IMR-90 (cell line): Measurements from ENCODE around the gene BTN2A1. TPM values are rescaled to one million over a fixed set of nuclear protein-coding genes. Genes with fewer than 3 reads are reported as not detected.
A peak's percentile ranks its signal among the peaks of the same experiment; 100 is the strongest.

Experiments
- ATAC-seq: fragments of 200-7000 bp; cut with Tn5 transposase; 2 replicates; pipeline ENCODE4 v1.9.1; 2020; ENCODE audit warnings: low read depth, mild to moderate bottlenecking, moderate library complexity
- BruUV-seq: library from RNA; stranded (reverse); fragments of 400-500 nt; replicated peaks from 2 replicates; lab custom pipeline; 2021; lab: Mats Ljungman, UMichigan
- CTCF ChIA-PET: fragments of 300-600 bp; formaldehyde crosslinking; extraction: SDS; loops from one replicate; lab custom pipeline; 2021; ENCODE audit warnings: antibody characterized with exemption; lab: Yijun Ruan, JAX
- POLR2A ChIA-PET: fragments of 300-600 bp; sonication (Branson Sonifier 250); formaldehyde crosslinking; loops from one replicate; lab custom pipeline; 2022; ENCODE audit warnings: antibody characterized with exemption; ENCODE audit not compliant: unreplicated experiment; lab: Charles Lee
- DNase-seq: peaks from one replicate; pipeline ENCODE4 v3.0.0; 2013
- H2AFZ ChIP-seq: replicated peaks from 2 replicates; pipeline ENCODE3; 2013; ENCODE audit warnings: low read length, mild to moderate bottlenecking; ENCODE audit not compliant: poor library complexity
- H2AK5ac ChIP-seq: 2 replicates; pipeline ENCODE4 v1.6.1; 2013; ENCODE audit warnings: low read depth, low read length, inconsistent platforms
- H2AK9ac ChIP-seq: replicated peaks from 2 replicates; pipeline ENCODE3; 2013; ENCODE audit warnings: mild to moderate bottlenecking, low read depth, low read length, moderate library complexity; ENCODE audit not compliant: poor library complexity
- H2BK120ac ChIP-seq: 2 replicates; pipeline ENCODE4 v1.6.1; 2013; ENCODE audit warnings: low read depth, low read length, inconsistent platforms
- H2BK15ac ChIP-seq: 3 replicates; pipeline ENCODE4 v1.6.1; 2013; ENCODE audit warnings: low read depth, low read length, inconsistent platforms
- H2BK20ac ChIP-seq: 2 replicates; pipeline ENCODE4 v1.6.1; 2013; ENCODE audit warnings: low read depth, mild to moderate bottlenecking, inconsistent platforms, low read length, moderate library complexity
- H2BK5ac ChIP-seq: 2 replicates; pipeline ENCODE4 v1.6.1; 2013; ENCODE audit warnings: mild to moderate bottlenecking, low read depth, low read length, inconsistent platforms; ENCODE audit not compliant: poor library complexity, severe bottlenecking
- H3K14ac ChIP-seq: replicated peaks from 2 replicates; pipeline ENCODE4 v1.6.1; 2013; ENCODE audit warnings: low read depth, low read length, inconsistent platforms
- H3K18ac ChIP-seq: 2 replicates; pipeline ENCODE4 v1.6.1; 2013; ENCODE audit warnings: low read depth, low read length, control low read depth
- H3K23ac ChIP-seq: 2 replicates; pipeline ENCODE4 v1.6.1; 2013; ENCODE audit warnings: low read depth, low read length, inconsistent platforms
- H3K27ac ChIP-seq: 2 replicates; pipeline ENCODE4 v1.5.1; 2013; ENCODE audit warnings: mild to moderate bottlenecking, control low read depth, low read length; ENCODE audit not compliant: insufficient read depth
- H3K27me3 ChIP-seq: 2 replicates; pipeline ENCODE4 v1.6.1; 2013; ENCODE audit warnings: low read length; ENCODE audit not compliant: control insufficient read depth, insufficient read depth
- H3K36me3 ChIP-seq: 2 replicates; pipeline ENCODE4 v1.6.1; 2013; ENCODE audit warnings: low read length, mixed read lengths; ENCODE audit not compliant: control insufficient read depth, insufficient read depth
- H3K4ac ChIP-seq: 2 replicates; pipeline ENCODE4 v1.6.1; 2013; ENCODE audit warnings: low read depth, low read length, inconsistent platforms
- H3K4me1 ChIP-seq: 2 replicates; pipeline ENCODE4 v1.6.1; 2013; ENCODE audit warnings: low read length, mixed read lengths; ENCODE audit not compliant: control insufficient read depth, insufficient read depth
- H3K4me2 ChIP-seq: 2 replicates; pipeline ENCODE4 v1.6.1; 2013; ENCODE audit warnings: low read depth, mild to moderate bottlenecking, control low read depth, low read length, moderate library complexity
- H3K4me3 ChIP-seq: 2 replicates; pipeline ENCODE4 v1.5.1; 2013; ENCODE audit warnings: low read depth, mild to moderate bottlenecking, control low read depth, low read length, moderate library complexity; ENCODE audit not compliant: insufficient read depth
- H3K56ac ChIP-seq: 2 replicates; pipeline ENCODE4 v1.6.1; 2013; ENCODE audit warnings: low read length, inconsistent platforms; ENCODE audit not compliant: insufficient read depth; ENCODE audit errors: extremely low read depth
- H3K79me1 ChIP-seq, 2 experiments: 2 replicates each; pipeline ENCODE4 v1.6.1; 2013; ENCODE audit warnings: low read length in 2 of 2, inconsistent platforms in 1 of 2, low read depth in 1 of 2
- H3K9ac ChIP-seq: 2 replicates; pipeline ENCODE4 v1.6.1; 2013; ENCODE audit warnings: low read depth, low read length, control low read depth
- H3K9me1 ChIP-seq: 2 replicates; pipeline ENCODE4 v1.6.1; 2013; ENCODE audit warnings: low read length, inconsistent platforms; ENCODE audit not compliant: insufficient read depth
- H3K9me3 ChIP-seq: 2 replicates; pipeline ENCODE4 v1.6.1; 2013; ENCODE audit warnings: low read length; ENCODE audit not compliant: control insufficient read depth, insufficient read depth
- H4K20me1 ChIP-seq: 2 replicates; pipeline ENCODE4 v1.6.1; 2013; ENCODE audit warnings: low read length, inconsistent platforms; ENCODE audit not compliant: insufficient read depth
- H4K5ac ChIP-seq: 2 replicates; pipeline ENCODE4 v1.6.1; 2013; ENCODE audit warnings: mild to moderate bottlenecking, low read depth, low read length, control low read depth
- H4K8ac ChIP-seq, 2 experiments: 2 replicates each; pipeline ENCODE4 v1.6.1; 2013; ENCODE audit warnings: low read depth in 2 of 2, low read length in 2 of 2, control low read depth in 1 of 2, inconsistent platforms in 1 of 2
- H4K91ac ChIP-seq: 2 replicates; pipeline ENCODE4 v1.6.1; 2013; ENCODE audit warnings: low read depth, low read length, inconsistent platforms; ENCODE audit not compliant: insufficient read depth
- CHD1 ChIP-seq: IDR thresholded peaks from 2 replicates; pipeline ENCODE4 v1.6.1; 2012; ENCODE audit warnings: low read depth, low read length, improper control_type of control experiment
- MAFK ChIP-seq: IDR thresholded peaks from 2 replicates; pipeline ENCODE4 v1.6.1; 2012; ENCODE audit warnings: low read depth, low read length, improper control_type of control experiment
- POLR2A ChIP-seq: IDR thresholded peaks from 2 replicates; pipeline ENCODE4 v1.6.1; 2012; ENCODE audit warnings: mild to moderate bottlenecking, low read depth, low read length
- RCOR1 ChIP-seq: IDR thresholded peaks from 2 replicates; pipeline ENCODE4 v1.6.1; 2012; ENCODE audit warnings: mild to moderate bottlenecking, low read length, improper control_type of control experiment; ENCODE audit not compliant: insufficient replicate concordance
- RFX5 ChIP-seq: IDR thresholded peaks from 2 replicates; pipeline ENCODE4 v1.8.0; 2012; ENCODE audit warnings: low read depth, mild to moderate bottlenecking, low read length, moderate library complexity
- SMC3 ChIP-seq: fragments of 150-350 bp; IDR thresholded peaks from 2 replicates; pipeline ENCODE4 v1.6.1; 2016; ENCODE audit warnings: low read depth, mild to moderate bottlenecking, antibody characterized with exemption, low read length, moderate library complexity
- WGBS, 2 experiments: methylation state at CpG; one replicate each; pipeline versions ENCODE4 v1.1.5 to v1.1.7; 2013; ENCODE audit warnings: missing lambda C conversion rate in 2 of 2; ENCODE audit not compliant: insufficient read length in 1 of 2; ENCODE audit errors: extremely low coverage in 2 of 2; 5-methylcytosine and 5-hydroxymethylcytosine counted together
- dilution Hi-C: fragments of 300-500 bp; cut with HindIII; formaldehyde crosslinking; loops from one replicate; pipeline ENCODE4 v1.14.3; 2018; ENCODE audit warnings: low sequenced_read_pairs; ENCODE audit not compliant: unreplicated experiment
- in situ Hi-C: fragments of 300-500 bp; cut with MboI; formaldehyde crosslinking; loops from 3 replicates; pipeline ENCODE4 v1.14.3; 2019; ENCODE audit warnings: low sequenced_read_pairs, inconsistent platforms, mixed read lengths
- intact Hi-C: fragments of 100-400 bp; cut with micrococcal nuclease; formaldehyde crosslinking; loops from 2 replicates; pipeline ENCODE4 v1.10.0; 2022
- polyA plus RNA-seq, 3 experiments: library from polyadenylated mRNA; depleted of rRNA; stranded (reverse); fragments of >200 nt; gene quantifications; 2 replicates each; pipeline ENCODE4 v1.2.3, GENCODE V29; 2012; ENCODE audit warnings: low replicate concordance in 1 of 3
- total RNA-seq: library from RNA; depleted of rRNA; stranded (reverse); fragments of >200 nt; gene quantifications from 2 replicates; pipeline ENCODE4 v1.2.3, GENCODE V29; 2012
- TF ChIP-seq, protein P1 (sequence below): fragments of 150-350 bp; IDR thresholded peaks from 2 replicates; pipeline ENCODE4 v1.6.1; 2016; ENCODE audit warnings: low read depth, mild to moderate bottlenecking, low read length, moderate library complexity, borderline replicate concordance
- TF ChIP-seq, protein P2 (sequence below): conservative IDR thresholded peaks from 2 replicates; pipeline ENCODE4 v1.5.1; 2012; ENCODE audit warnings: mild to moderate bottlenecking, low read depth, low read length, improper control_type of control experiment
- TF ChIP-seq, protein P3 (sequence below): fragments of 150-350 bp; IDR thresholded peaks from 2 replicates; pipeline ENCODE4 v1.6.1; 2017; ENCODE audit warnings: mild to moderate bottlenecking, antibody characterized with exemption, low read length, low read depth

BTN2A1 gene
- total and polyA plus RNA-seq, 2 of the 4 experiments (the other 2 are of a cell fraction), result 13.6 to 40.2 TPM

DNA sequence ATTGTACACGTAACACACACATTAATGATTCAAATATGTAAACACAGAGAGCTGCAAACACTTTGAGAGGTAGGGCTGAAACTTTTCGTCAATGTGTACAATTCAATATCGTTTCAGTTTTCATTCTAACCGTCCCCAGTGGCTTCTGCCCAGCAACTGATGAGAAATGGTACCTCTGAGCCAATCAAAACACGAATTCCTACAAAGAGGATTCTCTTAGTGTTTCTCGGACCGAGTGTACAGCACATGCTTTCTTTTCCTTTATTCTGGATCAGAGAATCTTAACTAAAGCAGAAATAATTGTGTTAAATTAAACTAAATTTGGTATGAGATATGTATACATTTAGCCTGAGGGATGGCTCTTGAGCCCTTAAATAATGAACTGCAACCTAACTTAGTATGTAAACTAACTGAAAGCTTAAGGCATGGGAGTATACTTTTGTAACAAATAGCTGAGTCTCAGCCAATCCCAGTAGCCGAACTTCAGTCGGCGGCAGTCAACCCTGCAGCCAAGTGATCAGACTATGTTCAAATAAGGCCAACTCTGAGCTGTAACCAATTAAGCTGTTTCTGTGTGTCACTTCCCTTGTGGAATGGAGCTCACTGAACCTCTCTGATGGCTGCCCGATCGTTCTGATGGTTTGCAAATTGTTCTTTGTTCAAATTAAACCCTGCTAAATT is 16.1 kb downstream of the BTN2A1 start (continued):
- TF ChIP-seq SMC3 (no peak), CHD1 (no peak)

DNA sequence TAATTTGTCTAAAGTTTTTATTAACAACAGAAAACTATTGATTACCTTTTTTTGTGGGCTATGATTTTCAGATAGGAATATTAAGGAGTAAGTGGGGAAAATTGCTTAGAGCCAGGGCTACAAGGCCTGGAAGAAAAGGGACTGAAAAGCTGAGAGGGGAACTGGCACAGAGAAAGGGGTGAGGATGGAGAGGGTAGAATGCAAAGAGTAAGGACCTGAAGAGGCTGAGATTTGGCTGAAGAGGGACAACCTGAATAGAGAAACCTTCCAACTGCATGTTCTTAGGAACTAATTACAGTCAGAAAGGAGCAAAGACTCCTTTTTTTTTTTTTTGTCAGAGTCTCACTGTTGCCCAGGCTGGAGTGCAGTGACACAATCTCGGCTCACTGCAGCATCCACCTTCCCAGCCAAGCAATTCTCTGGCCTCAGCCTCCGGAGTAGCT is 16.7 kb downstream of the BTN2A1 start:
- DNase-seq (no peak), ATAC-seq (no peak)
- Histone ChIP-seq H2BK5ac (peak overlapping the region; percentile 97), H3K4me1 (peaks cover 25% of the 10 kb centered on the region), H2BK15ac (peak overlapping the region; percentile 95), H3K36me3 (no peaks in the 10 kb centered on the region), H3K4me3 (peak overlapping the region; percentile 53), H2AK5ac (peak overlapping the region; percentile 98), H3K4me2 (peak overlapping the region; percentile 97), H3K14ac (peak overlapping the region; percentile 99), H3K27me3 (no peaks in the 10 kb centered on the region), H3K27ac (peak overlapping the region; percentile 98), H3K9me1 (peaks cover 13% of the 10 kb centered on the region), H2AFZ (peak overlapping the region; percentile 45), H3K79me1 (peaks cover 4 to 25% of the 10 kb centered on the region in 2 experiments), H2BK20ac (peak overlapping the region; percentile 89), H4K20me1 (no peaks in the 10 kb centered on the region), H3K18ac (peak overlapping the region; percentile 95), H3K9ac (peak overlapping the region; percentile 99), H4K5ac (peak overlapping the region; percentile 100), H2BK120ac (peak overlapping the region; percentile 97), H4K91ac (peak overlapping the region; percentile 99), H3K9me3 (no peaks in the 10 kb centered on the region; the same call in 1 of the 2 replicates), H3K56ac (peak overlapping the region; percentile 99), H4K8ac (peak overlapping the region; percentile 96 to 99), H2AK9ac (peak overlapping the region; percentile 97), H3K4ac (peak overlapping the region; percentile 99), H3K23ac (peak overlapping the region; percentile 98)
- TF ChIP-seq POLR2A (no peak), RCOR1 (no peak), MAFK (no peak), RFX5 (no peak)
- TF ChIP-seq, protein P1, sequence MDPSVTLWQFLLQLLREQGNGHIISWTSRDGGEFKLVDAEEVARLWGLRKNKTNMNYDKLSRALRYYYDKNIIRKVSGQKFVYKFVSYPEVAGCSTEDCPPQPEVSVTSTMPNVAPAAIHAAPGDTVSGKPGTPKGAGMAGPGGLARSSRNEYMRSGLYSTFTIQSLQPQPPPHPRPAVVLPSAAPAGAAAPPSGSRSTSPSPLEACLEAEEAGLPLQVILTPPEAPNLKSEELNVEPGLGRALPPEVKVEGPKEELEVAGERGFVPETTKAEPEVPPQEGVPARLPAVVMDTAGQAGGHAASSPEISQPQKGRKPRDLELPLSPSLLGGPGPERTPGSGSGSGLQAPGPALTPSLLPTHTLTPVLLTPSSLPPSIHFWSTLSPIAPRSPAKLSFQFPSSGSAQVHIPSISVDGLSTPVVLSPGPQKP, result no peak
- TF ChIP-seq, protein P2, sequence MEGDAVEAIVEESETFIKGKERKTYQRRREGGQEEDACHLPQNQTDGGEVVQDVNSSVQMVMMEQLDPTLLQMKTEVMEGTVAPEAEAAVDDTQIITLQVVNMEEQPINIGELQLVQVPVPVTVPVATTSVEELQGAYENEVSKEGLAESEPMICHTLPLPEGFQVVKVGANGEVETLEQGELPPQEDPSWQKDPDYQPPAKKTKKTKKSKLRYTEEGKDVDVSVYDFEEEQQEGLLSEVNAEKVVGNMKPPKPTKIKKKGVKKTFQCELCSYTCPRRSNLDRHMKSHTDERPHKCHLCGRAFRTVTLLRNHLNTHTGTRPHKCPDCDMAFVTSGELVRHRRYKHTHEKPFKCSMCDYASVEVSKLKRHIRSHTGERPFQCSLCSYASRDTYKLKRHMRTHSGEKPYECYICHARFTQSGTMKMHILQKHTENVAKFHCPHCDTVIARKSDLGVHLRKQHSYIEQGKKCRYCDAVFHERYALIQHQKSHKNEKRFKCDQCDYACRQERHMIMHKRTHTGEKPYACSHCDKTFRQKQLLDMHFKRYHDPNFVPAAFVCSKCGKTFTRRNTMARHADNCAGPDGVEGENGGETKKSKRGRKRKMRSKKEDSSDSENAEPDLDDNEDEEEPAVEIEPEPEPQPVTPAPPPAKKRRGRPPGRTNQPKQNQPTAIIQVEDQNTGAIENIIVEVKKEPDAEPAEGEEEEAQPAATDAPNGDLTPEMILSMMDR, result no peak
- TF ChIP-seq, protein P3, sequence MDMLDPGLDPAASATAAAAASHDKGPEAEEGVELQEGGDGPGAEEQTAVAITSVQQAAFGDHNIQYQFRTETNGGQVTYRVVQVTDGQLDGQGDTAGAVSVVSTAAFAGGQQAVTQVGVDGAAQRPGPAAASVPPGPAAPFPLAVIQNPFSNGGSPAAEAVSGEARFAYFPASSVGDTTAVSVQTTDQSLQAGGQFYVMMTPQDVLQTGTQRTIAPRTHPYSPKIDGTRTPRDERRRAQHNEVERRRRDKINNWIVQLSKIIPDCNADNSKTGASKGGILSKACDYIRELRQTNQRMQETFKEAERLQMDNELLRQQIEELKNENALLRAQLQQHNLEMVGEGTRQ, result no peak
- POLR2A ChIA-PET, result interaction anchor here (0.6 to 0.9 kb wide), 3 partner anchors 47 to 128 kb away, joined by 3 to 5 read pairs (median 5); no protein-coding TSS in a partner anchor
- CTCF ChIA-PET, result interaction anchor here (0.6 kb wide), 2 partner anchors 112 to 152 kb away, joined by 3 to 12 read pairs; no protein-coding TSS in a partner anchor
- intact Hi-C loops, result loop anchor here (5.0 kb wide), 1 partner anchor 48 kb away; no protein-coding TSS in a partner anchor
- in situ Hi-C loops, result no loop called here
- BruUV-seq, result TSS peak; percentile 58
- WGBS, 2 experiments, result no CpG with 5 or more reads among the region's 2 CpGs
- dilution Hi-C loops, result no loop called here
